Measurements from ENCODE around the gene TPM2. TPM values are rescaled to one million over a fixed set of nuclear protein-coding genes. Genes with fewer than 3 reads are reported as not detected.

TPM2 gene
- polyA plus RNA-seq, 12 donors = 1,434 to 10,856 (median 6,506) TPM

GRCh38 chr9:35702696-35703095 is 13.0 kb upstream of the TPM2 start:
- DNase-seq = no peak

GRCh38 chr9:35700942-35701341 is 11.2 kb upstream of the TPM2 start:
- DNase-seq = no peak

DNA sequence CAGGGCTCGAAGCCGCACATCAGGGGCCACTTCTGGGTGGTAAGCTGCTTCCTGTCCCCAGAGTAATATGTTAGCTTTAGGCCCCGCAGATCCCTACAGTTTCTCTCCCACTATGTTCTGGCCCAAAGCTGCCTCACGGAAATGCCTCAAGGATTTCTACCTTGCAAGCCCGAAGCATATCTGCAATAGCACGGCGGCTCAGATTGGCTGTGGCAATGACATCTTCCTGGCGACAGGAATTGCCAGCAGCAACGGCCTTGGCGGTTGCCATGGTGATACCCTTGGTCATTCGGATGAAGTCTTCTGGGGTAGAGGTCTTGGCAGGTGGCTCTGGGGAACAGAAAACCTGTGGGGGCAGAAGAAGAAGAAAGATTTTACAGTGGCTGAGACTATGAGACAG is 10.3 kb upstream of the TPM2 start:
- no peak for DNase-seq

GRCh38 chr9:35698231-35698630 is 8.5 kb upstream of the TPM2 start:
- DNase-seq = no peak

GRCh38 chr9:35697486-35697885 is 7.8 kb upstream of the TPM2 start:
- no peak for DNase-seq

DNA sequence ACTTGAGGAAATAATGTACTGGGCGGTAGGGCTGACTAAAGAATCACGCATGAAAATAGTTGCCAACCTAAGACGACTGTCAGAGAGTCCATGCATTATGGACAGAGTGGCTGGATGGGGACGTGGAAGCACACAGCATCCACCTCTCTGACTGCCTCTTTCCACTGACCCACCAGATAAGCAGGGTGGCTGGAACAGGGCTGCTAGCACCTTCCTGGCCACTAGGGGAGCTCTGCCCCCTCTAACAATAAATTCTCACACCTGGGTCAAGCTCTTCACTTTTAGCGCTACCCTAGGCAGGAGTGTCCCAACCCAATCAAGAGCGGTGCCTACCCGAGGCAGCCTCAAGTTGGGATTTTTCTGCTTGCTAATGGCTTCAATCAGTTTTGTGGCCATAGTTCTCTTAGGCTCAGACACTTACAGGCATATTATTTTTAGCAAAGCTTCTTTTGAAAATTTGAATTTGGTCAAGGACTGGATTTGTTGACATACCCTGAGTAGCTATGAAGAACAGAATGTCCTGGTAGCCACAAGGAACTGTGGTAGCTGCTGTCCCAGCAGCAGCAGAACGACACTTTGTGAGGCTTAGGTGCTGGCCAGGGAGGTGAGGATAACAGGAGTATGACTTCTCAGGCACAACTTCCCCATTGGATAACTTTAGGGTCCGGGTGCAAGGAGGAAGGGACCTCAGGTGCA is 6.9 kb upstream of the TPM2 start:
- DNase-seq = no peak

GRCh38 chr9:35695943-35696401 is 6.2 kb upstream of the TPM2 start:
- DNase-seq = no peak

DNA sequence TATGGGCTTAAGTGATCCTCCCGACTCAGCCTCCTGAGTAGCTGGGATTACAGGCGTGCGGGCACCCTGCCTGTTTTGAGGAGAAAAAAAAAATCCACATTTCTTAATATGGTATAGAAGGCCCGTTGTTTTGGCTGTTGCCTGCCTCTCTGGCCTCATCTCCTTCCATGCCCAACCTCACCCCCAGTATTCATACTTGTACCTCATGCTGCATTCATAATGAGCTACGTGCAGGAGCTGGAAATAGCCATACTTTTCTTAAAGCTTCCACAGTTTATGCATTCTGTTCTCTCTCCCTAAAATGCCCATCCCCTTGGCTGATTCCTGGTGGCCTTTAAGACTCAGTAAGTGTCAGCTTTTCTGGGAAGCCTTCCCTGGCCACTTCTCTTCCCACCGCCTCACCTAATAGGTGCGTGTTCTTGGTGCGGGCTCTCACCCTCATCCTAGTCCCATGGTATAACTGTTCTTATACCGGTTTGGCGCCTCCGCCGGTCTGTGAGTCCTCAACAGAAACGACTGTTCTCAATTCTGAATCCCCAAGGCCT is 2.1 kb upstream of the TPM2 start:
- no peak for DNase-seq

GRCh38 chr9:35691334-35691650 is 1.6 kb upstream of the TPM2 start:
- DNase-seq = no peak

- peak; percentile 77 for DNase-seq
These were observed 1.0 kb upstream of the TPM2 start for GRCh38 chr9:35690614-35691333.

DNA sequence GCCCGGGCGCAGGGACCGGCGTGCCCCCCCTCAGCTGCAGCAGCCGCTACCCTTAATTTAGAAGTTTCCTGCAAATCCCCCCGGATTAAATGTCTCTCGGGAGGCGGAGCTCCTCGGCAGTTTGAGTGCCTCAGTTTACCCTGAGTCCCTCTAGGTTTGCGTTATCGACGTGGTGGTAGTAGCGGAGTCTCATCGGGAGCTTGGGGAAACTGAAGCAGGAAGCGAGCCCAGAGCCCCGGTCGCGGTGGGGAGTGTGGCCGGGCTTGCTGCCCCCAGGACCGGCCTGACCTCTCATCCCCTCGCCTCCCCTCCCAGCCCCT is 529 bp upstream of the TPM2 start:
- no peak for DNase-seq

- no peak for DNase-seq
These were observed 875 bp downstream of the TPM2 start for GRCh38 chr9:35688558-35689541.

DNA sequence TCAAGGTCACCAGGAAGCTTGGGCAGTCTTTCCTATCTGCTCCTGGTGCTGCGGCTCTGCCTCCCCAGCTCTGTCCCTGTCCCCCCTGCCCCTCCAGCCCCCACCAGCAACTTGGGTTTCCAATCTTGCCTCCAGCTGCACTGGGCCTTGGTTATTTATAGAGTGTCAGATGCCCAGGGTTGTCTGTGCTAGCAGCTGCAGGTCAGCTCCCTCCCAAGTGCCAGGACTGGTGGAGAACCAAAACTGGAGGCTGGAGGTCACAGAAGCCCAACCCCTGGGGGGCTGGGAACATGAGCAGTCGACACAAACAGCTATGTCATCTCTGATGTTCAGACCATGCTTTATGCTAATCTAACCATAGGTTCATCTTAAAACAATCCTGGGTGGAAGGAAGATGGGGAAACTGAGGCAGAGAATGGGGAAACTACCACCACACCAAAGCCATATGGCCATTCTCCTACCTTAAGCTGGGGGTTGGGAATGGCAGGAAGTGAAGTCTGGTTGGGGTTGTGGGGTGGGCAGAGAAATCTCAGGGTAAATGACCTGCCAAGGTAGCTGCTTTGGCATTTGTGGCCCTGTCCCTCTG is 1.7 kb downstream of the TPM2 start:
- DNase-seq = no peak

DNA sequence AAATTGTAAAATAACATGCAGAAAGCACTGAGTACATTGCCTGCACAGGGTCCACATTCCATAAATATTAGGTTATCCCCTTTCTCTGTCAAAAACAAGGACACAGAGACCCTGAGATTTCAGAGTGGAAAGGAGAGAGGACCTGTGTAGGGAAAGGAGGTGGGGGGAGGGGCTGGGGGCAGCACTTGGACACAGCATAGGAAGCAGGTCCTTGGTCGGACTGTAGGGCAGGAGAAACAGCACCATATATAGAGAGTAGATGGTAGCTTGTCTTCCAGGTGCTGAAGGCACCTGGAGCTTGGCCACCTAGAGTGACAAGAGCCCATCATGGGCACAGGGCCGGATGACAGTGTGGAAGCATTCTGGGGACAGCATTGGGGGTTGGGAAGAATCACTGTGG is 2.4 kb downstream of the TPM2 start:
- DNase-seq = no peak

DNA sequence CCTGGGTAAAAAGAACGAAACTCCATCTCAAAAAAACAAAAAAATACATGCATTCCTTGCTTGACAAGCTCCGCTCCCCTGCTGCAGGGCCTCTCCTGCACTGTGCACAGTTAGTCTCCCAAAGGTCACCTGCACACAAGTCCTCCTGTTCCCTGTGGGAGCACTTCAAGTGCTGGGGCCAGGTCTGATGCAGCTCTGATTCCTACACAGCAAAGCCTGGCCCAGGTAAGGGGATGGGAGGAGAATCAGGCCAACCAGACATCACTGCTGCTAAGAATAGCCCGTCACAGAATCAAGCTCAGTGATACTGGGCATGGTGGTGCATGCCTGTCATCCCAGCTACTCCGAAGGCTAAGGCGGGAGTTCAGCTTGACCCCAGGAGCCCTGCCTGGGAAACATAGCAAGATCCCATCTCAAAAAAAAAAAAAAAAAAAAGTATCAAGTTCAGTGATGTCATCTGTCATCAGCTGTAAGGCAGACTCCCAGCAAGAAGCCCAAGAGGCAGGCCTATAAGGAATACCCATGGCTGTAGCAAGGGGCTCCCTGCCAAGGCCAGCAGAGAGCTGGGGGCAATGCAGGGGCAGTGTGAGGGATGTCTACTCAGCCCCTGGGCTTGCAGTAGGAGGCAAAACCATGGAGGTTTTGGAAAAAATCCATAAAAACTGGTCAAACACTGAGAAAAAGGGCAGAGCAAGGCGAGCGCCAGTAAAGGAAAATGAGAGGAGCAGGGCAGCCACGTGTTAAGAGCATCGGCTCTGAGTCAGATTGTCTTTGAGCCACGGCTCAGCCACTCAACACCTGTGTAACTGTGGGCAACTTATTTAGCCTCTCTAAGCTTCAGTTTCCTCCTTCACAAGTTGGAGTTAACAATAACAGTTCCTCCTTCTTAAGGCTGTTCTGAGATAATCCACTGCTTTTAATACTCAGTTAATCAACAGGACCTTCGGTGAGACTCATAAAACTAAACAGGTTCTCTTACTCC is 3.2 kb downstream of the TPM2 start:
- no peak for DNase-seq

- DNase-seq = no peak
These were observed 4.2 kb downstream of the TPM2 start for GRCh38 chr9:35685506-35685905.

GRCh38 chr9:35684921-35685320 is 4.8 kb downstream of the TPM2 start:
- no peak for DNase-seq

DNA sequence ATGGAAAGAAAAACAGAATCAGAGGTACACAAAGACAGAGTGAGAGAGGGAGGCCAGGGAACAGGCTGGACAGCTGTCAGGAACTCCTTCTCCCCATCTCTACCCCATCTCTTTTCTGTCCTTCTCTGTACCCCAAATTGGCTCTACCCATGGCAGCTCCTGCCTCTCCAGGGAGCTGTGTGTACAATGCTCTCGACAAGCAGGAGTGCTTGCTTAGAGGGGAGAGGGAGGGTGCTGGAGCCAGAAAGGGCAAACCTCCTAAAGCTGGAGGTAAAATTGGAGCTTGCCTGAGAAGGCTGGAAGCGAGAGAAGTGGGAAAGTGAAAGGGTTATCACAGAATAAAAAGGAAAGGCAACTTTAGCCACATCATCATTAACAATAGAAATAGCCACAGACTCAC is 6.4 kb downstream of the TPM2 start:
- DNase-seq = no peak

GRCh38 chr9:35682520-35683315 is 7.0 kb downstream of the TPM2 start:
- DNase-seq = no peak

DNA sequence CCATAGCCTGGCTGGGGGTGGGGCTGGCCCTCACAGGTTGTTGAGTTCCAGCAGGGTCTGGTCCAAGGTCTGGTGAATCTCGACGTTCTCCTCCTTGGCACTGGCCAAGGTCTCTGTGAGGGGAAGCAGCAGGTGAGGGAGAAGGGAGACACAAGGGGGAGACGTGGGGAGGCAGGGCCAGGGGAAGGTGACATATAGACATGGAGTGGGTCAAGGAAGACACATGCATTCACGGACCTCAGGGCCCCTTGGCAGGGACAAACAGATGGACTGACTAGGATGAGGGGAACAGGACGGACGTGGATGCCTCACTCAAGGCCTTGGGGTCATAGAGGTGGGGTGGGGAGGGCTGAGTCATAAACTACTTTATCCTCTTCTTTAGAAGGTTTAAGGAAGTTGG is 7.7 kb downstream of the TPM2 start:
- DNase-seq = no peak

Measured in muscle of arm (tissue), 12 donors.